SHP77 (cell line): ENCODE measurements around the gene KCTD1.

Source experiments
- DNase-seq, 2 experiments: peaks; one replicate each; lab custom pipeline; 2025; lab: John Stamatoyannopoulos, UW

Gene KCTD1

GRCh38 chr18:26482569-26482968 is 65.8 kb downstream of the KCTD1 start:
- DNase-seq, result no peak

- DNase-seq, result no peak
These were observed 67.2 kb downstream of the KCTD1 start for GRCh38 chr18:26480897-26481795.

GRCh38 chr18:26479681-26480079 is 68.7 kb downstream of the KCTD1 start:
- DNase-seq, result no peak

DNA sequence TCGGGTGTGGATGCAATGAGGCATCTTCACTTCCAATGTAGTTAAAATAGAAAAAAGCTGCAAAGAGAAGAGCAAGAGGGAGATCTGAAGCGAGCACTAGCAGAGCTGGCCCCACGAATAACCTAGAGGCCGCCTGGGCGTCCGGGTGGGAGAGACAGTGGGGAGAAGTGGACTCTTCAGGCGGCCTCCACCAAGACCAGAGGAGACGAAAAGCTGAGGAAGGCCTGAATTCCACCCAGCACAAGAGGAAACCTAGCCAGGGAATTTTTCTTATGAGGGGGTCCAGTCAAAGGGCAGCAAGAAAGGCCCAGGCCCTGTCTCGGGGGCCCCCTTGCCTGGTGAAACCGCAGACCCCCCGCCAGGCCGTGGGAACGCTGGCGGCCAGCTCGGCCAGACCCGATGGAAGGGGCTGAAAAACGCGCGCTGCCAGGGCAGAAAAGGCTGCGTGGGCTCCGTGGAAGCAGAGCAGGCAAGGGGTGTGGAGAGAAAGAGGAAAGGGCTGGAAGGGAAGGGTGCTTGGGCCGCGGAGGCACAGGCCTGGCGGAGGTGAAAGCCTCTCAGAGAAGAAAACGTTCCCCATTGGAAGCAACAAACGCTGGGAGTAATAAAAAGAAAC is 69.2 kb downstream of the KCTD1 start:
- DNase-seq, result no peak

- no peak for DNase-seq
These were observed 70.4 kb downstream of the KCTD1 start for GRCh38 chr18:26477828-26478466.

DNA sequence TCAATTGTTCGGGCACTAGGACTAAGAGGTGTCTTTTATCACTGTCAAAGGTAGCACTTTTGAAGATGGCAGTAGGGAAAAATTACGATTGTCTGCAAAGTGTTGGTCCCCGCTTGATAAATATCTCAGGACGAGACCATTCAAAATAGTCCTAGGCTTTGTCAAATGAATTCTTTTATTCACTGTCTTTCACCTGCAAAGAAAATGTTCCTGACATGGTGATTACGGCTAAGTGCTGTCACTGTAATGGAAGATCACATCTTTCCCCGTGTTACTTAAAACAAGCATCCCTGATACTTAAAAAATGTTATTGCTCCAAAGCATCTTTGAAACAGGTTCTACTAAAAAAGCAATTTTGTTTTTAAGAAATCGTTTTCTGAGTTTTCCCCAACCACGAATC is 71.7 kb downstream of the KCTD1 start:
- DNase-seq, result no peak

- no peak for DNase-seq
These were observed 73.8 kb downstream of the KCTD1 start for GRCh38 chr18:26474542-26474941.

DNA sequence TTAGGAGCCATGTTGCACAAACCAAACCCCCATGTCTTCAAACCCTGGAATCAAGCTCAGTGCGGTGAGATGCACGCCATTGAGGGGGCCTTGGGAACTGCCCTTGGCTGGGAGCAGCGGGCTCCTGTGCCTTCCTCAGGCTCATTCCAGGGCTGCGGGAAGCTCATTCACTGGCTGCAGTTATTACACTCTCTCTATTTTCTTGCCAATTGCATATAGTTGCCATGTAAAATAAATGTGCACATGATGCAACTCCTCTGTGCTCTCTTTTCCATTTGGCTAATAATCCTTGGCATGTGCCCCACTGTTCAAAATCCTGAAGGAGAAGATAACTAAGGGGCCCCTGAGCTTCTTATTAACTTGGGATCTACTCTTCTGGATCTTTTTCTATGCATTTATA is 74.7 kb downstream of the KCTD1 start:
- DNase-seq, result no peak

- DNase-seq, result no peak
These were observed 76.5 kb downstream of the KCTD1 start for GRCh38 chr18:26471826-26472225.

DNA sequence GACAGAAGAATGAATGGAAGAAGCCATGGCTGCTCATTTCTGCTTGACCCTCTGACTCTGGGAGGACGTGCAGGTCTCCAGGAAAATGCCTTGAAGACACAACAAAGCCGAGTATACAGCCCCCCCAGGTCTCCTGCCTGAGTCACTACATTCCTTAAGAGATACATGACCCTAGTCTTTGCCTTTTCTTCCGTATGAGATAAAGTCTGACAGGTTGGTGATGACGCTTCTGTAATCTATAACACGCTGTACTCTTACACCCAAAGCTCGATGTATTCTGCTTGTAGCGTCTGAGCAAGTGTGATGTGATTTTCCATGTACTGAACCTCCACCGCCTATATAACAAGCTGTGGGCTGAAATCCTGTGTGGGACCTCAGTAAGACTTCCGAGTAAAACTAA is 77.3 kb downstream of the KCTD1 start:
- DNase-seq, result no peak

DNA sequence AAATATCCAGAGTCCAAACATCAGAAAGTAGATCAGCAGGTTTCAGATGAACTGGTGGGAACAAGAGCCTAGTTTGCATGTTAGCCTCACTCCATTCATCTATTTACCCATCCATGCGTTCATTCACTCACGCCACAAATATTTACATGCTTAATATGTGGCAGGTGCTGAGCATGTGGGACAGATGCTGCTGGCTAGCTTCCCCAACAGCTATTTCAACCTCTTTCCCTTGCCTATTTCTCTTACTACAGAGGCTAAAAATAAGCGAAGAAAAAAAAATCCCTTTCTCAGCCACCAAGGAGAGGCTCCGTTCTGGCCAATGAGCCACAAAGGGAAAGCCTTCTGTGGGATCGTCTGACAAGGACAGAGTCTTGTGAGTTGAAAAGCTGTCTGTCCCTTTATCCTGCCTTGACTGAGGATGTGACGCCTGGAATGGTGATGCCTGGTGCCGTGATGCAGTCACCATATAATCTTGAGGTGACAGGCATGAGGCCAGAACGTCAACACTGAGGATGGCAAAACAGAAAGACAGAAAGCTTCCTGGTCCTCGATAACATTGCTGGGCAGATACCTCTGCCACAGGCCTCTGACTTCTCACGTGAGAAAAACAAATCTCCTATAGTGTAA is 78.2 kb downstream of the KCTD1 start:
- peak; percentile 57 to 78 for DNase-seq

DNA sequence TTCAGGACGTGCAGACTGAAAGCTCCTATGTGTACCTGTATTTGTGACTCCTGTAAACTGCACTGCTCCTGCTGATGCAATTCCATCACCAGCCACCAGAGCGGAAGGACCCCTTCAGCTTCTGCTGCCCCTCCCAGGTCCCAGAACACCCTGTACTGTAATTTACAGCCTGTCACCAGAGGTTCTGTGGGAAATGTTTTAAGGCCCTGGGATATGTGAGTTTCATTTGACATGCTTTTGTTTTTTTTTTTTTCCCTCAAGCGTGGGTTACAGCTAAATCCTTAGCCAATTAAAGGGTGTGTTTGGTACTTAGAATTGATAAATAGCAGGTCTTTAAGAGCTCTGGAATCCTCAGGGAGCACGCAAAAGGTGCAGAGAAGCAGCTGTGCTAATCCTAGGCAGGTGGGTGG is 79.4 kb downstream of the KCTD1 start:
- DNase-seq, result peak; percentile 70 to 79

DNA sequence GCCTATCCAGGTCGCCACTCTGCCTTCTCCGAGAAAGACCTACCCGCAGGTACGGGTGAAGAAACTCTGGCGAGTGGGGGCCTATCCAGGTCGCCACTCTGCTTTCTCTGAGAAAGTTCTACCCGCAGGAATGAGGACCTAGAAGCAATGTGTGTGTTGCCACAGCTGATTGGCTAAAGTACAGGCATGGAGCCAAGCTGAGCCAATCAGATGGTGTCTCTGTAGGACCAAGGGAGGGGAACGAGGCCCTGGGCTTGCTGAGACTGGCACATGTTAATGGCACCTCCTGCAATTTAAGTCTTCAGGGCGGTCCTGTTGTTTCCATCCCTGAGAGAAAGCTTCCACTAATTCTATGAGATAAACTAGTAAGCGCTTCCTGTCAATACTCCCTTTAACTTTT is 82.3 kb downstream of the KCTD1 start:
- DNase-seq, result no peak

DNA sequence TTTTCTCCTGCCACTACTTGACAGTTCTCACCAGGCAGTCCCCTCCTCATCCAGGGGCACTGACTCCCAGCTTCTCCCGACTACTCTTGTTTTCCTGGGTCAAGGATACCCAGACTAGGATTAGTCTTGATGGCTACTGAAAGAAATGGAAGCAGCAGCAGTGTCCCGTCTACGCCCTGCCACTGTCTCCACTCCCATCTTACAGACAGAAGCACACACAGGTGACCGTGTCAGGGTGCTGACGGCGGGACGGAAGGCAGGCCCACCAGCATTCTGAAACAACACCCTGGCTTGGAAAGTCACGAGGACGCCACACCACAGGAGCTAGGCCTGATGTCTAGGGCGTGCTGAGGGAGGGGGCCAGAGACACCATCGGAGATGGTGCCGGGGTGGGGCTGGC is 82.9 kb downstream of the KCTD1 start:
- DNase-seq, result no peak

DNA sequence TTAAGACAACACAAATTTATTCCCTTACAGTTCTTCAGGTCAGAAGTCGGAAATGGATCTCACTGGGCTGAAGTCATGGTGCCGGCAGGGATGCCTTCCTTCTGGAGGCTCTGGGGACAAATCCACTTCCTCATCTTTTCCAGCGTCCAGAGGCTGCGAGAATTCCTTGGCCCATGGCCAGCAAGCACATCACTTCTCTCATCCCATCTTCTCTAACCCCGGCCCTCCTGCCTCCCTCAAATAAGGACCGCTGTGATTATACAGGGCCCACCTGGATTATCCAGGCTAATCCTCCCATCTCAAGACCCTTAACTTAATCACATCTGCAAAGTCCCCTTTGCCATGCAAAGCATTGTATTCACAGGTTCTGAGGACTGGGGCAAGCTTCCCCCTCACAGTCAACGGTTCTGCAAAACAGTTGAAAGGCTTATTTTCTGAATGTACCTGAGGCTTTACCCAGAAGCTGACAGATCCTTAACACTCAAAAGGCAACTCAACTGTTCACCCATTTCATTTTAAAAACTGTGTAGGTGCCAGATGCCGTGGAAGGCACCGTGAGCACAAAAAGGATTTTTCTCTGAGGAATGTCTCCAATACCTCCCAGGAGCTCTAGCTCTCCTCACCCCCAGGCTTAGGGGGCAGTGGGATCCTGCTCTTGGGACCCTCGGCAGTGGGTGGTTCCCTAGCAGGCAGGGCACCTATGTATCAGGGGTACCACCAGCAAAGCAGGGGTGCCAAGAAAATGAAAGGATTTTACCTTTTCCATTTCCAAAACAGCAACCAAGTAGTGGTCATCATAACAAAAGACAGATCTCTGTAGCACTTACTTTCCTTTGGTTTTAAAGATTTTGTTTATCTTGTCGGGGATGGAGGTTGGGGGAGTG is 84.0 kb downstream of the KCTD1 start:
- no peak for DNase-seq

GRCh38 chr18:26462355-26462754 is 86.0 kb downstream of the KCTD1 start:
- no peak for DNase-seq

DNA sequence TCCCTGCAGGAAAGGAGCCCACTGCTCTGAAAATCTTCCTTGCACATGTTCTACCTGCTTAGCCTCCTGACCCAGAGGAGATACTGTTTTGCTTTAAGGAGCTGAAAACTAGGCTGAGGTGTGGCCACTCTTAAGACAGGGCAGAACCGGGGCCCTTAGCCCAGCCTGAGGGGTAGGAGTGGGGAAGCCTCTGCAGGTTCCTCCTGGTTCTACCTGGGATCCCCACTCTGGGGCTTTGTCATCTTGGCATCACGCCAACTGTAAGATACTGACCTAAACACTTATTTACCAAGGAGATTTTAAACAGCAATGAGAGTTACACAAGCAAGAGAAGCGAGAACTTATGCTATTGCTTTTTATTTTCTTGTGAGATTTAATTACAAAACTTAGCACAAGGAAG is 86.9 kb downstream of the KCTD1 start:
- no peak for DNase-seq

- DNase-seq, result peak; percentile 24 to 35
These were observed 87.8 kb downstream of the KCTD1 start for GRCh38 chr18:26460449-26461091.

- DNase-seq, result no peak
These were observed 88.5 kb downstream of the KCTD1 start for GRCh38 chr18:26459884-26460283.

DNA sequence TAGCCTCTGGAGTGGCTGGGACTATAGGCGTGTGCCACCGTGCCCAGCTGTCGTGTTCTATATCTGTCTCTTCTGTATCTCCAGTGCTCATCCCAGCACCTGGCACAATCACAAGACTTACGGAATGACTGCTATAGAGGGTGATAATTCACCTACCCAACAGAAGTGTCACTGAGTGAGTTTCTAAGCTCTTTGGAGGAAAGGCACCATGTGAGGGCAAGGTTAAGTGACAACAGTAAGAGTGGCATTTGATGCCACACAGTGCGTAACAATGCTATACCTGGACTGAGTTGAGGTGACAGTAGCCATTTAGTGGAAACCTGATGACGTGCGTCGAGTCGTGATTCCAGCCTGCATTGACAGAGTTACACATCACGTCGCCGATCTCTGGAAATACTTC is 89.0 kb downstream of the KCTD1 start:
- DNase-seq, result no peak
